Activated CD8-positive, alpha-beta memory T cell treated with anti-CD3 and anti-CD28 coated beads, Interleukin-2, amount 50 U/mL, for 48 hours (primary cell): Measurements from ENCODE around the gene CTNNA2.
"Not testable (repeated sequence)": the region's sequence is repeated elsewhere in the genome, so short reads cannot be mapped to it uniquely, and the experiment has no call there.

Source experiments
- DNase-seq: peaks from one replicate; pipeline ENCODE4 v3.0.0-alpha.2; 2020

CTNNA2 gene

DNA sequence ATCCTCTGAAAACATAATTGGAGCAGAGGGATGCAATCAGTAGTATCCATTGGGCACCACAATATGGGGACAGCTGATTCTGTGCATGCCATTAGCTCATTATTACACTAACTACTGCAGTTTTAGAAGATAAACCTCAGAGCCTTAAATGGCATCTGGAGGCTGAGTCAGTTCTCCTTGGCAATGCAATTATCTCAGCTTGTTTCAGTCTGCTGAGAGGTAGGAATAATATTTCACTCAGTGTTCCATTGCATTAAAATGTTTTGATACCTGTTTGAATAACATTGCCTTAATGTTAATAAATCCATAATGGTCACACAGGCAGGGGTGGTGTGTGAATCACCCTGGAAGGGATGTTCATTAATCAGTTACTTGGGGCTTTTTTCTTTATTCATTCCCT is 482.1 kb downstream of the CTNNA2 start:
- no peak for DNase-seq

- DNase-seq = no peak
Measured at GRCh38 chr2:79996709-79997108, 483.9 kb downstream of the CTNNA2 start.

DNA sequence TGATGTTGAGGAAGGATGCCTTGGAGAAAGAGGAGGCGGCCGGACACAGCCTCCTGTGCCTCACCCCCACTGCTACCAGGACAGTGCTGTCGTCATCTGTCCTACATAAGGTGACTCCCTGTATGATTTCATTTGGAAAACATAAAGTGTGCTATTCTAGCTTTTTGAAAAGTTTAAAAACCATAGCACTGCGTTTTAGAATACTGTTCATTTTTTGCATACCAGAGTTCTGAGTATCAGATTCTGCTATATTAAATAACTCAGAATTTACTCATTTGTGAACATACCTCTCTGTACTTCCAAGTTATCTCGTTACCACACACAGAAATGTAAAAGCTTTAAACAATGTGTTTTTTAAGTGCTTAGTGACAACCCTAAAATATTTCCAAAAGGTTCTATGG is 488.9 kb downstream of the CTNNA2 start:
- DNase-seq = no peak

DNA sequence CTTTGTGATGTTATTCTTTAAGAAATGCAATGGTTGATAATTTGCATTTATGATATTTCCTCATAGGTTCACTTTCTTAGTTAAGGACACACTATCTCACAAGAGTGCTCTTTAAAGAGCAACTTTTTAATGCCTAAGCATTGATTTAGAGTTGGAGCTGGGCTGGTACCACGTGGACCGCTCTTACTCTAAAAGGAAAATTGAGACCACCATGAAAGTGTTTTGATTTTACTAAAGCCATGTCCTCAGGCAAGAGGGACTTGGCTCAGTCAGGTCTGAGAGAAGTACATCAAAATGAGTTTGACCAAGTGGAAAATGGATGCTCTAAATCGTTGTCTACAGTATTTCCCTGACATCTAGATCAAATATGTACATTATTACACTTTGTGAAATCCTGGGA is 489.3 kb downstream of the CTNNA2 start:
- DNase-seq = no peak

GRCh38 chr2:80002568-80003157 is 489.8 kb downstream of the CTNNA2 start:
- DNase-seq = no peak

GRCh38 chr2:80007777-80008503 is 495.1 kb downstream of the CTNNA2 start:
- DNase-seq = no peak

DNA sequence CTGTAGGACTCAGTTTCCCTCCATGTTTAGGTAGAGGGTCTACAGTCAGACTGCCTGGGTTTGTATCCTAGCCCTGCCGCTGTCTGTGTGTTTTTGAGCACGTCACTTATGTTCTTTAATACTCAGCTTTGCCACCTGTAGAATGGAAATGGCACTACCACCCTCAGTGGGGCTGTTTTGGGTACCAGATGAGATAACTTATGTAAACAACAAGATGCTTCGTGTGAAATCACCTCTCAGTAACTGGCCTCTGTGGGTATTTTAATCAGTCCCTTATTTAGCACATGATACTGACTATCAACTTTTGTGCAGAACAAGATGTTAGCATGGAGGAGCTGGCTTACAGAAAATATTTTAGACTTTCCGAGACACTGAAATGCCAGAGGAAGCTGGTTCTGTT is 495.7 kb downstream of the CTNNA2 start:
- DNase-seq = no peak

DNA sequence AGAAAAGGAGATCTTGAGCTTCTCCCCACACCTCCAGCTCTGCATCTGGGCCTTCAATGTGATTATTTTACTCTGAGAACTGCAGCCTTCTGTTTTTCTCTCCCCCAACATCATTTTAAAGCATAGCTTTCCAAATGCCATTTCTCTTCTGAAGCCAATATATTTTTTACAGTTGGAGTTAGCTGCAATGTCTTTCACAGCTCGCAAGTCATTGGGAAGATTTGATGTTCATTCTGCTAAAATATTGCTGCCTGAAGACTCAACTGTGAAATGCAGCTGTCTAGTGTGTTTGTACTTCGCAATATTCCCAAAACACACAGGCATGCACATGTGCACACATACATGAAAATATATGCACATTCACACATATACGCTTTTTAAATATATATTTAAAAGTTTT is 496.4 kb downstream of the CTNNA2 start:
- DNase-seq = no peak

- no peak for DNase-seq
Measured at GRCh38 chr2:80012061-80012460, 499.2 kb downstream of the CTNNA2 start.

DNA sequence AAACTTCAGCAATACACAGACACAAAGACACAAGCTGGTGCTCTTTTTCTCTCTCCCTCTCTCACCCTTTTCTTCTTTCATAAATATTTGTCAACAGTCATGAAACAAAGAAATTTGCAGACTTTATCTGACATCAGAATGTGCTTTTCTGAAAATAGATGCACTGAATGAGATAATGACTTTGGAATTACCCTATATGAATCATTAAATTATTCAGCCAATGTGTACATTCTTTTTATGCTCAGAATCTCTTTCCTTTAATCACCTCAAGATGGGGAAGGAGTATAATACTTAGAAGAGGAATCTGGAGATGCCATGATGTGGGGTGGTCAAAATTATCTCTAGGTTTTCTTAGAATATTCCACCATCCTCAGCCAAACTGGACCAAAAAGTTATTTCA is 501.8 kb downstream of the CTNNA2 start:
- DNase-seq = no peak

- no peak for DNase-seq
Measured at GRCh38 chr2:80016171-80016570, 503.3 kb downstream of the CTNNA2 start.

GRCh38 chr2:80019571-80020460 is 507.0 kb downstream of the CTNNA2 start:
- DNase-seq = no peak

DNA sequence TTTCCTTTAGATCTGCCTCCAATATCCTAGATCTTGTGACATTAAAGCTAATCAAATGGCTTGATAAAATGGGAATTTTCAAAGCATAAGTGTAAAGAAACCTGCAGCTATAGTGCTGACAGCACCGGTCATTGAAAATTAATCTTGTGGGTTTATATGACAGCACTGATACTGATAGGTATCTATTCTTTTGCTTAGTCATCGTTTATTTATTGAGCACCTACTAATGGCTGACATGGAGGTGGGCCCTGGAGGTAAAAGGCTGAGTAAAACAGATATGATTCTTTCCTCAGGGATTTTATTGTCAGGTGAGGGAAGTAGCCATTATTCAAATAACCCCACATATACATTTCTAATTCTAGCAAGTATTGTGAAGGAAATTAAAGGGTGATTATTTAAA is 509.2 kb downstream of the CTNNA2 start:
- DNase-seq = no peak

- DNase-seq = no peak
Measured at GRCh38 chr2:80026040-80026729, 513.3 kb downstream of the CTNNA2 start.

GRCh38 chr2:80028051-80028450 is 515.2 kb downstream of the CTNNA2 start:
- DNase-seq = no peak

- DNase-seq = no peak
Measured at GRCh38 chr2:80028584-80028983, 515.7 kb downstream of the CTNNA2 start.

DNA sequence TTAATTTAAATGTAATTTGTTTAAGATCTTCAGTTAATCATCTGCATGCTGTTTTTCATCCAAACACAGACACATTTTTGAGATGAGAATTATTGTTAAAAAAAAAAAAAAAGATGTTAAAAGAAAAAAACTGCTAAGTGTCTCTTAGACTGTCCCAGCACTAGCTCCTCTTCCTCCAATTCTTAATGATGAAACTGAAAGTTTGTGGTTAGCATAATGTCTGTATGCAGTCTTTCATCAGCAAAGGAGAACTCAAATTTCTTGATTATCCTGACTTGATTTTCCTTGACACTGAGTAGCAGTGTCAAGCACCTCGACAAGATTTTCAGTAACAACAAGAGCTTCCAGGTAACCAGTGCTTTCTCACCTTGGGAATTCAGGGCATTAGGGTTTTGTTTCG is 517.3 kb downstream of the CTNNA2 start:
- DNase-seq = no peak

DNA sequence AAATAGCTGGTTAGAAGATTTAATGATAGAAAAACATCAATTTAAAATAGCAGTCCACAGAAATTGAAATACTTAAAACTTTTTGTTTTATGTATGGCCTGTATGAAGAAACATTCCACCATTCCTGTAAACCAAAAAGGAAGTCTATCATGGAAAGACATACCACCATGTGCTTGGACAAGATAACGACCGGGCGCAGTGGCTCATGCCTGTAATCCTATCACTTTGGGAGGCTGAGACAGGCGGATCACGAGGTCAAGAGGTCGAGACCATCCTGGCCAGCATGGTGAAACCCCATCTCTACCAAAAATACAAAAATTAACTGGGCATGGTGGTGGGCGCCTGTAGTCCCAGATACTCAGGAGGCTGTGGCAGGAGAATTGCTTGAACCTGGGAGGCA is 519.8 kb downstream of the CTNNA2 start:
- not testable (repeated sequence) for DNase-seq

- DNase-seq = no peak
Measured at GRCh38 chr2:80035749-80036285, 523.0 kb downstream of the CTNNA2 start.

- no peak for DNase-seq
Measured at GRCh38 chr2:80037310-80037709, 524.5 kb downstream of the CTNNA2 start.

GRCh38 chr2:80040226-80040625 is 527.4 kb downstream of the CTNNA2 start:
- DNase-seq = no peak

- DNase-seq = no peak
Measured at GRCh38 chr2:80042635-80043034, 529.8 kb downstream of the CTNNA2 start.

DNA sequence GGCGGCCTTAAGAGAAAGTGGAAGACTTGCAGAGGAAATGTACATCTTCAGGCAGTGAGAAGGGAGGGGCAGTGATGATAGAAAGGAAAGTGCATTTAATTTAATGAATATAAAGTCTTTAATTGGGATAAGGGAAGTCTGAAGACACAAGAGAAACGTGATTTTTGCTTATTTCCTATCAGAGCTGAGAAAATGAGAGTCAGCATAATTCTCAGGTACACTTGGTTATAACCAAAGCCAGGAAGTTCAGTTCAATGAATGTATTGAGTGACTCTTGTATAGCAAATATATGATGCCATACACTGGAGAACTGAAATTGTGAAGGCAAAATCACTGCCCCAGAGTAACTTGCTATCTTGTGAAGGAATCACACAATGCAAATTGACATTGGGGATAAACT is 535.4 kb downstream of the CTNNA2 start:
- no peak for DNase-seq
